Hepatocyte (in vitro differentiated cells): ENCODE measurements around the gene SYPL2.
A peak's percentile ranks its signal among the peaks of the same experiment; 100 is the strongest.

ENCODE experiments used
- EZH2 ChIP-seq: fragments of 200-600 bp; sonication (generic); IDR thresholded peaks from 2 replicates; pipeline ENCODE4 v1.6.1; 2016; ENCODE audit warnings: antibody characterized with exemption, mild to moderate bottlenecking, borderline replicate concordance
- EZH2phosphoT487 ChIP-seq: fragments of 200-600 bp; sonication (generic); IDR thresholded peaks from one replicate; pipeline ENCODE4 v1.6.1; 2018; ENCODE audit warnings: antibody characterized with exemption, mild to moderate bottlenecking, low read depth, moderate library complexity; ENCODE audit not compliant: unreplicated experiment, severe bottlenecking
- TF ChIP-seq, protein P1 (sequence below): fragments of 200-600 bp; sonication (generic); IDR thresholded peaks from 2 replicates; pipeline ENCODE4 v1.5.1; 2016; ENCODE audit warnings: antibody characterized with exemption, mild to moderate bottlenecking; ENCODE audit not compliant: poor library complexity

DNA sequence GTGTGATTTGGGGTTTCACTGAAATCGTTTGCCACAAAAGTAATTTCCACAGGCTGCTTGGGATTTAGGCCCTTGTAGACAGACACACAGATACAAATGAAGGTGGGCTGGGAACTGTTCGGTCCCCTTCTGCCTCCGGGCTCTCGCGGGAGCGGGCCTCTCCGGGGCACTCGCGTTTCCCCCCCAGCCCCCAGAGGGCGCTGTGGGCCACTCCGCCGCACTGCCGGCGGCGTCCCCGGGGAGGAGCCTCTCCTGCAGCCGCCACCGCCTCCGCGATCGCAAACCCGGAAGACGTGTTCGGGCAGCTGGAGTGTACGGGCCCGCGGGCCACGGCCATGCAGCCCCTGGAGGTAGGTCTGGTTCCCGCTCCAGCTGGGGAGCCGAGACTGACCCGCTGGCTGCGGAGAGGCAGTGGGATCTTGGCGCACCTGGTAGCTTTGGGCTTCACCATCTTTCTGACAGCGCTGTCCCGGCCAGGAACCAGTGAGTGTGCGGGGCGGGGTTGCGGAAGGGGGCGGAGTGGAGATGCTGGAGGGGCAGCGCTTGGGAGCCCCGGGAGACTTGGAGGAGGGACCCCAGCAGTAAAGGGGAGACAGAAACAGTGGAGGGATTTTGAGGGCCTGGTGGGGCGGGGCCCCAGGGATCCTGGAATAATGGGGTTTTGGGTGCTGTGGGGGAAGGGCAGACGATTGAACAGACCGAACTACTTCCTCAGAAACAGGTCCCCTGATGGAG lies 27.6 kb downstream of the SYPL2 start, which contains the start of gene CYB561D1:
- TF ChIP-seq, protein P1, sequence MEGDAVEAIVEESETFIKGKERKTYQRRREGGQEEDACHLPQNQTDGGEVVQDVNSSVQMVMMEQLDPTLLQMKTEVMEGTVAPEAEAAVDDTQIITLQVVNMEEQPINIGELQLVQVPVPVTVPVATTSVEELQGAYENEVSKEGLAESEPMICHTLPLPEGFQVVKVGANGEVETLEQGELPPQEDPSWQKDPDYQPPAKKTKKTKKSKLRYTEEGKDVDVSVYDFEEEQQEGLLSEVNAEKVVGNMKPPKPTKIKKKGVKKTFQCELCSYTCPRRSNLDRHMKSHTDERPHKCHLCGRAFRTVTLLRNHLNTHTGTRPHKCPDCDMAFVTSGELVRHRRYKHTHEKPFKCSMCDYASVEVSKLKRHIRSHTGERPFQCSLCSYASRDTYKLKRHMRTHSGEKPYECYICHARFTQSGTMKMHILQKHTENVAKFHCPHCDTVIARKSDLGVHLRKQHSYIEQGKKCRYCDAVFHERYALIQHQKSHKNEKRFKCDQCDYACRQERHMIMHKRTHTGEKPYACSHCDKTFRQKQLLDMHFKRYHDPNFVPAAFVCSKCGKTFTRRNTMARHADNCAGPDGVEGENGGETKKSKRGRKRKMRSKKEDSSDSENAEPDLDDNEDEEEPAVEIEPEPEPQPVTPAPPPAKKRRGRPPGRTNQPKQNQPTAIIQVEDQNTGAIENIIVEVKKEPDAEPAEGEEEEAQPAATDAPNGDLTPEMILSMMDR, result peak; percentile 91
- TF ChIP-seq EZH2 (no peak), EZH2phosphoT487 (no peak)
